SK-N-MC (cell line): Measurements from ENCODE around the gene CENPM.

Experiments used
- EZH2 ChIP-seq: fragments of 200-600 bp; sonication (generic); IDR thresholded peaks from one replicate; pipeline ENCODE4 v1.6.1; 2017; ENCODE audit warnings: antibody characterized with exemption
- POLR2AphosphoS5 ChIP-seq: IDR thresholded peaks from 2 replicates; pipeline ENCODE4 v1.6.1; 2012; ENCODE audit warnings: mild to moderate bottlenecking, low read depth, low read length, borderline replicate concordance

GRCh38 chr22:41905411-41906202 lies 41.3 kb downstream of the CENPM start:
- no peak for TF ChIP-seq EZH2
- no peak for TF ChIP-seq POLR2AphosphoS5
